ENCODE results near the gene ITIH4.
A peak's percentile ranks its signal among the peaks of the same experiment; 100 is the strongest.

The ITIH4 gene

DNA sequence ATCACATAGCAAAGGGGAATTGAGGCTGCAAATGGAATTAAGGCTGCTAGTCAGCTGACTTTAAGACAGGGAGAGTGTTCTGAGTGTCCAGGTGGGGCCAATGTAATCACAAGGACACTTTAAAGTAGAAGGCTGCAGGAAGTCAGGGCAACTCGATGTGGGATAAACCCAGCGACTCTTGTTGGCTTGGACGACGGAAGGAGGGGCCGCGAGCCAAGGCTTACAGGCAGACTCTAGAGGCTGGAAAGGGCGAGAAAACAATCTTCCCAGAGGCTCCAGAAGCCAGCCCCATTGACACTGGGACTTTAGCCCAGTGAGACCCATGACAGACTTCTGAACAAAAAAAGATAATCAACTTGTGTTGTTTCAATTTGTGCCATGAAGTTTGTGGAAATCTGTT, 17.3 kb upstream of the ITIH4 start:
- no peak for DNase-seq

DNA sequence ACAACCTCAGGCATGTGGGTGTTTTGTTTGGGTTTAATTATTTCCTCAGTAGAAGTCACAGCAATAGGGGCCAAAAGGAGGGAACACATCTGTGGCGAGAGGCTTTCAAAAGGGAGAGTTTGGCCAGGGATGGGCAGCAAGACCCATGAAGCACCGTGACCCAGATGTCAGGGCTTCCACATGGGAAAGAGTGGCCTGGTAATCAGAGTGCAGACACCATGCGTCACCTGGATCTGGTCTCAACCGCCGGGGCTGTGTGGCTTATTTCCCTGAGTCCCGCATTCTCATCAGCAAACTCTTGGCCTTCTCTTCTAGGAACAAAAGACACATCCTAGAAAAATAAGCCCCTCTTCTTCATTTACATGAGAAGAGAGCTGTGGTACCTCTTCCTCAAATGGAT, 16.8 kb upstream of the ITIH4 start:
- no peak for DNase-seq

DNA sequence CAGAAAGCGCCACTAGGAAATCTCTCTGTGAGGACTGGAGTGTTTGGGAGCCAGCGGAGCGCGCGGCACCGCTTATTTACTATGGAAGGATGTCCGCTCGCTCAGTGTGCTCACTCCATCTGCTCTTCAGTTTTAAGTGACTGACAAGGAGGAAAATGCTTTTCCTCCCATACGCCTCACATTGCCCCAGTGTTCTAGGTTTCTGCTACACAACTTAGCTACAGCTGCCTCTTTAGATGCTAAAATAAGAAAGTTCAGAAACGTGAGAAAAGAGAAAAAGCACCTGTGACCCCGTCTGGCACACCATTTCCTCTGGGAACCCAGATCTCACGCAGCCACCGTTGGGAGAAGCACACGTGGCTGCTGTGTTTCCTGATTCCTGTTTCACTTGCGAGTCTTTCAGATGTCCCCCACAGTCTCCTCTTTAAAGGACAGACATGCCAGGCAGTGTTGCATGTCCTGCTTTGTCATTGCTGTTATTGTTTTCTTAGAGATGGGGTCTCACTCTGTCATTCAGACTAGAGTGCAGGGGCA, 16.0 kb upstream of the ITIH4 start:
- no peak for DNase-seq

DNA sequence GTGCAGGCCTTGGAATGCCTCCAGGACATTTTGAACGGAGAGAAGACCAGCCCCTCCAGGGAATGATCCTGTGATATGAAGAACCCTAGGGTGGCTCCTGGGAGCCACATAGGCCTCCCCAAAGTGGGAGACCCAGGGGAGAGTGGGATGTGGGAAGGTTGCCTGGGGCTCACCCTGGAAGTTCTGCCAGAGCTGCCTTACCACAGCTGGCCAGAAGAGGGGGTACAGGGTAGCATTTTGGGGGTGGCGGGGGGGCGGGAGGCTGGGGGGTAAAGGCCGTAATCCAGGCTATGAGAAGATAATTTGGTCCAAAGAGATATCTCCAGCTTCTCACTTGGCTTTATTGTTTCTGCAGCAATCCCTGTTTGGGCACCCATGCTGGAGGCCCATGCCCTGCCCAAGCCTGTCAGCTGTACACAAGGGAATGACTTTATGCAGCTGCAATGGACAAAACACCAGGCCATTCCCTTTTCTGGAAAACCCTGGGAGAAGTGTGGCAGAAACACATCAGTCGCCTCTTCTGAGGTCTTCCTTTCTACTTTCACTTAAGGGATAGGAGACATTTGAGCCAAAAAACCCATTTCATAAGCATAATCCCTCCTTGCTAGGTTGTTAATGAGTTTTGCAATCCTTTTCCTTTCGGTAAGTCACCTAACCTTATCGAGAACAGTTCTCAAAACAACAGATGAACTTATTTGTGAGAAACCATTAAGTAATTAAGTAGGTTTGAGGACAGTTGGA, 15.4 kb upstream of the ITIH4 start:
- DNase-seq = peak; percentile 33

DNA sequence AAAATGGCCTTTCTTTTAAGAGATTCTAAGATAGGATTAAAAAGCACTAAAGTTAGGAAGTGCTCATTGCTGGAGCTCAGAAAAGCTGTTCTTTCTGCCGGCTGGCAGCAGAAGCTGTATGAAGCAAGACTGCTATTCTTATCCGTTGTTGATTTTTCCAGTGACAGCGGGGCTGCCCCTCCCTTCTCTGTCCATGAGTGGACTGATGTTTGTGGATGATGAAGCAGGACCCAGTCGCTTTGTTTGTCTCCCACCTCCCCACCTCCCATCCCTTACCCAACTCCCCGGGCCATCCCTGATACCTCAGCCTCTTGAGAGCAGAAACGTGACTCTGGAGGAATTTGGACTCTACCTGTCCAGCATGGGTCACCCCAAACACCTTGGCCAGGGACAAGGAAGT, 14.7 kb upstream of the ITIH4 start:
- no peak for DNase-seq

DNA sequence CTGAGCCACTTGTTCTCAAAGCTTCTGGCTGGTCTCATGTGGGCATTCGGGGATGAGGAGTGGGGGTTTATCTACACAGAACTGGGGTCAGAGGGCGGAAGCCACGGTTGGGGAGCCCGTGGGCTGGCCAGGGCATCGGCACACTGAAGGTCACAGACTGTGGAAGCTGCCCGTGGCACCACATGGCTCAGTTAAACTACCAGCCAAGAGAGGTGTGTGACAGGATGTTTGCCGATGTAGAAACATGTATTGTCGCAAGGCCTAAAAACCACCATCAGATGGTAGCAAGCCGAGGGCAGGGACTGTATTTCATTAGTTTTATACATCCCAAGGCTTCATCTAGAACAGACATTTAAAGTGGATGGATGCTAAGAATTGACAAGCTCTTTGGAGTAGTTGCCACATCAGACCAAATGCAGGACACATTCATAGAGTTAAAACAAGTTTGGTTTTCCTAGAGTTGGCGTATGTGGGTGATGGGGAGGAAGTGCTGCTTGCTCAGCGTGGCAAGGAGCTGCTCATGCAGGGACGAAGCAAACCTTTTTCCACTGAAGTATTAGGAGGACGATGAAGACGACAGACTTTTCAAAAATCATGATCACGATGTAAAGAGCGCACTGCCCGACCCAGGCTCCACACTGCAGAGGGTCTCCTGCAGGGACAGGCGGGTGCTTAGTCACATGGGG, 14.0 kb upstream of the ITIH4 start:
- DNase-seq = no peak

DNA sequence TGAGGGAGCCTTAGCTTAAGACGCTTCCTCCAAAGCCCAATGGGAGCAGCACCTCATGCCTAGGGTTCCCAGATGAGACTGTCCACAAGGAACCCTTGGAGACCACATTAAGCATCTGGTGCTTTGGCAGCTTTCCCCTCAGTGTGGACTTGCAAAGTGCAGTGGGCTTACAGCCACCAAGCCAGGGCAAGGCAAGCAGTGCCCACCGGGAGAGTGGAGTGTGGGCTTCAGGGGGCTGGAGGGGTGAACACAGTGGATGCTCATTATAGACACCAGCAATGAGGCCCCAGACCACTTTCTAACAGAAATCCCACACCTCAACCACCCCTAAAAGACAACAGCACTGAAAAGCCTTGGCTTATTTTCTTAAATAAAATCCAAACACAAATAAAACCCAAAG, 13.4 kb upstream of the ITIH4 start:
- no peak for DNase-seq

DNA sequence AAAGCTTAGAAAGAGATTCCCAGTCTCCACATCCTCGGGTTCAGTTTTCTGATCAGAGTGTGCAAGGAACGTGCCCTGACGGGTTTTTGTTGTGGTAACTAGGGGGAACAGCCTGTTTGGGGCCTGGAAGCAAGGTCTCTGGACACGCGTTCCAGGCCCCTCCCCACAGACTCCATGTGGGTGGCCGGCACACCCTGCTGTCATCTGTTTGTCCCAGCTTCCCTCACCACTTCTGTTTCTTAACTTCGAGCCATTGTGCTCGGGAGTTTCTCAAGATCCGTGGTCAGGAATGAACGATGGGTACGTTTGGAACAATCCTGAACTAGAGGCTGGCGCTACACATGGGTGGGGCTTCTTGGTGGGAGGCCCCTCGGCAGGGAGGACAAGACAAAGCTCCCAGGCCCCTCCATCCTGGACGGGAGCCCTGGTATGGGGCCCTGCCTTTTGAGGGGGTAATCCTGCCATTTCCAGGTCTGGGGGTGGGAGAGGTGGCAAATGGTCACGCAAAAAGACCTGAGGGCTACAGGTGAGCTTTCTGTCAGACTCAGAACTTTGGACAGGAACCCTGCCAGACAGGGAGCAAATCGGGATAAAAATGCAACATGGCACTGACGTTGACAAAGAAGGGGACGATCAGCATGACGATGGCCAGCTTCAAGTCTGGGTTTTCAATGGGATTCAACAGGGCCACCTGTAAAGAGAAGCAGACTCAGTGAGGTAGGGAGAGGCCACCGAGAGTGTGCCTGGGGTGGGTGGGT, 12.8 kb upstream of the ITIH4 start:
- DNase-seq = no peak

DNA sequence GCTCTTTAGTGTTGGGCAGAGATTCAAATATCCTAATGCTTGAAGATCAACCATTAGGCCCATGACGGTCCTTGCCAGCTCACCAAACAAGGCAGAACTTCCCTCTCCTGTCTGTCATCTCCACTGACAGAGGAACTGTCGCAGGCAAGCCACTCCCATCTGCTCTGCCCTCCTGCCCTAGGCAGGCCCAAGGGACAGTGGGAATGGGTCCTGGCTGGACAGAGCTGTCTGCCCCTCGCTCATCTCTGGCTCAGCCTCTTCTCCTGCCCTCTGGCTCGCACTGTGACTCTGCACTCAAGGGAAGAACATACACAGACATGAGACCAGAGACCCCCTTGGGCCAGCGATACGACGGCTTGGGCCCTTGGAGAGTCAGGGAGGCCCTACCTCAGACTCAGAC, 12.0 kb upstream of the ITIH4 start:
- DNase-seq = no peak

DNA sequence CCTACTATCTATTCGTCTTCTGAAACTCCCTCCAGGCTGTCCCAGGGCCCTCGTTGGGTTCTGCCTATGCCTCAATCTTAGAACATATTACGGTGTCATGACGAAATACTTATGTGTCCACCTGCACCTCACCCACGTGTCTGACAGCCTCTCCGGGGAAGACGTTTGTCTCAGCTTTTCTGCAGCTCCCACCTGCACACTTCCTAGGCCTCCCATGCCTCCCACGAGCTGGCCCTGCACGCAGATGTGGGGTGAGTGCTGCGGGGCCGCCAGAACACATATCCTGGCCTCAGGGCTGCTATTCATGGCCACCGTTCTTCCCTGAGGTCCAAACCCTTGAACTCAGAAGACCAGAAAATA, 11.5 kb upstream of the ITIH4 start:
- no peak for DNase-seq

DNA sequence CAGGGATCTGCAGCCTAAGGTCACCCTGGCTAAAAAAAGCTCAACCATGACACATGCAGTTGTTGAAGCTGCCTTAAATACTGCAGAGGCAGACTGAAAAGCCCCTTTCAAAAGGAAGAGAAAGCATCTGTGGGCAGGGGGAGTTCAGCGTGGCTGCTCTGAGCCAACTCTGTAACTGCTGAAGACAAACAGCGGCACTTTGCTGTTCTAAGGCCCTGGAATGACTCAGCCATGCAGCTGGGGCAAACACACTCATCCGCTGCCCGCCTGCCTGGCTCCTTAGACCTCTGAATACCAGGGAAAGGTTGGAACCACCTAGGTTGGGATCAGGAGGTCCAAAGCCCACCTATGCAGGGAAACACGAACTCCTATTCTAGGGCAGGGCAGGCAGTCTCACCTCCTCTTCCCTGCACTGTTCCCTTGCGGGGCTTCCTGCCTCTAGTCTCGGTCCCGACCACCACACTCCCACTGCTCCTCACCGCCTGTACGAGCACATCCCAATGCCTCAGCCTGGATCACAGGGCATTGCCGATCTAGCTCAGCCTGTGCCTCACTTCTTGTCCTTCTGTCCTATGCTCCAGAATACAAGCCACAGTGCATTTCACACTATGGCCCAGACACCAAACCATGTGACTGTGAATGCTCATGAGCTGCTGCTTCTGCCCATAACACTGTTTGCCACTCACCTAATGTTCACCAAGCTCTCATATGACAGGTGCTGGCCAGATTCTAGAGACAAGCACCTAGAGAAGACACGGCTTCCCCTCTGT, 10.9 kb upstream of the ITIH4 start:
- no peak for DNase-seq

DNA sequence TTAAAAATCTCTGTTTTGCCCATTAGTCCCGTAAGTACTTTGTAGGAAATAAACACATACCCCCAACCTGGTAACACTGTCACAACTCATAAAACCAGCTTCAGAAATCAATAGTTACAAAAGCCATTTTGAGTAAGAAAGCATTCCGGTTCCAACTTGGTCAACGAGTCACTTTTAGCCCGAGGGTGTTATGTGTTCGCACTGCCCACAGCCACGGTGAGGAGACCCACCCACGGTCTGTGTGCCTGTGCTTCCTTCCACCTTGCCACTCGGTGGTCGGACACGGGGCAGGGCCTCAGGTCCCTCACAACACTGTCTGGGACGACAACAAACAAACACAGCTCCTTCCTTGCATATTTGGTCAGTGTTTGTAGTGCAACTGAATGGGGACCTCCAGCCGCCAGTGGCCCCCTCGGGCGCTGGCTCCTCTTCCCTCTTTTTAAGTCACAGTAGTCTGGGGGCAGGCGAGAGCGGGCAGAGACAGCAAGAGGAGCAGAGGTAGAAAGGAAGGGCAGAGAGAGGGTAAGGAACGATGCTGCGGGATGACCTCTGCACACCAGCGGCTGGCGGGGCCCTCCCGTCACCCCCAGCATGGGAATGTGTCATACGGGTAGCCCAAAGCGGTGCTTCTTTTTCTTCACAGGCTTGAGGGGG, 9.5 kb upstream of the ITIH4 start:
- DNase-seq = no peak

DNA sequence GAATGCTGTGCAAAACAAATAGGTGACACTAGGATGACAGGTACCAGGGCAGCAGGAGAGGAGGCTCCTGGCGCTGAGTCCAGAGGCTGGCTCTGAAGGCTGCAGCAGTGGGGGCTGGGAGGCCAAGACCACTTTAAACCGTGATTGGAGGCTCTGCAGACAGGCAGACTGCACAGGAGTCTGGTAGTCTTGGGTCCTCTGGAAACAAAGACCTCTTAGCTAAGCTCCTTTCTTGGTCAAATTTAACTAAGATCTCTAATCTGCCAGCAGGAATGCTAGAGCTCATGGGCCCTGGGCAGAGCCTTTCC, 8.8 kb upstream of the ITIH4 start:
- no peak for DNase-seq

DNA sequence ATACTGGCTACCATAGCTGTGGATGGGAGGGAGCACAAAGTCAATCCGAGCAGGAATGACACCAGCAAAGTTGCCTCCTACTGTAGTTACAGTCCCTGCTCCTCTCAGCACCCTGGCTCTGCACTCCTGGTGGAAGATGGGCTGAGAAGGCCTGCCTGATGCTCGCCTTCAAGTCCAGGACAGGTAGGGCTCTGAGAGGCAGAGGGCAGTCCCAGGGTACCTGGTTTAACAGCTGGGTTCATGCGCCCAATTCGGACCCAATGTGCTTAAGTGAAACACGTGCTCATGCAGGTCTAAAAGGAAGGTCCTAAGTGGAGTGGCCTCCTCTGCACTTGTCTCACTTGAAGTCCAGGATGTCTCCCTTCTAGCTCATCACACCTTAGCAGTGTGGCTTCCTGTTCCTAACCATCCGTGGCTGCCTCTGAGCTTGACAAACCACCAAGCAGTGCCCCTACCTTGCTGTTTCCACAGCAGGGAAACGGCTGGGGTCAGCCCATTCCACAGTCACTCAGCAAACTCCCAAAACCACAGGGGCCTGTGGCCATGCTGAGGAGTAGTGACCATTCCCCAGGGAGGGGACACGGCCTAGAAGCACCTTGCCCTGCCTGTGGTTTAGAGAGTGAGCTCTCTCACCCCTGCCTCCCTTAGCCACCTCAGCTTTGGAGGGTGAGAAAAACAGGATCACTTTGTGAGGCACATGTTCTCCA, 8.2 kb upstream of the ITIH4 start:
- DNase-seq = no peak

DNA sequence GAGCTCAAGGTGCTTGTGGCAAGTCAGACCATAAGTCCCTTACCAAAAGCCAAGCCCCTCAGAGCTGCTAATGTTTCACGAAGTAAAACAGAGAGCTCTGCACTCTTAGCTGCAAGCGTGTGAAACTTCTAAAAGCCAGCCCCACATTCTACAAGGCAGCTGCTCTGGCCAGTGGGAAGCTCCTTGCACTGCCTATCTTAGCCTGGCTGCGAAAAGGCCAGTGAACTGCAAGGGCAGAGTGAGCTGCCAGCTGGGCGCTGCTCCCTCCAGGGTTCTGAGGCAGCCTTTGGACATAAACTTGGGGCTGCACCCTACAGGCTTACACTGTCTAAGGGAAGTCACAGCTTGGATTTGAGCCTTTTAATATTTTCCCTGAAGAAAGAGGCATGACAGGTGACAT, 6.5 kb upstream of the ITIH4 start:
- DNase-seq = no peak

DNA sequence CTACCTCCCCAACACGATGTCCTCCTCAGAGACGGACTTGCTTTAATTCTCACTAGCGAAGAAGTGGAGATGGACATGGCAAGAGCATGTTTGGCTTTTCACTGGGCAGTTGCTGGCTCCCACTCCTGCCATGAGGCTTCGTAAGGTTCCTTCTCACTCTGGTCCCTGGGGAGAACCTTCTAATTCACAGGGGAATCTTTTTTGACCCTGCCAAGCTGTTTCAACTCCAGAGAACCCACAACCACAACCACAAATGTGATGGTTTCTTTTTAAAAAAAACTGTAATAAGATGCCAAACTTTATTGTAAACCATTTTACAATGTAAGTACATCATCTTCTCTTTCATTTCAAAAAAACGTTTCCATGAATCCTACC, 6.0 kb upstream of the ITIH4 start:
- no peak for DNase-seq

DNA sequence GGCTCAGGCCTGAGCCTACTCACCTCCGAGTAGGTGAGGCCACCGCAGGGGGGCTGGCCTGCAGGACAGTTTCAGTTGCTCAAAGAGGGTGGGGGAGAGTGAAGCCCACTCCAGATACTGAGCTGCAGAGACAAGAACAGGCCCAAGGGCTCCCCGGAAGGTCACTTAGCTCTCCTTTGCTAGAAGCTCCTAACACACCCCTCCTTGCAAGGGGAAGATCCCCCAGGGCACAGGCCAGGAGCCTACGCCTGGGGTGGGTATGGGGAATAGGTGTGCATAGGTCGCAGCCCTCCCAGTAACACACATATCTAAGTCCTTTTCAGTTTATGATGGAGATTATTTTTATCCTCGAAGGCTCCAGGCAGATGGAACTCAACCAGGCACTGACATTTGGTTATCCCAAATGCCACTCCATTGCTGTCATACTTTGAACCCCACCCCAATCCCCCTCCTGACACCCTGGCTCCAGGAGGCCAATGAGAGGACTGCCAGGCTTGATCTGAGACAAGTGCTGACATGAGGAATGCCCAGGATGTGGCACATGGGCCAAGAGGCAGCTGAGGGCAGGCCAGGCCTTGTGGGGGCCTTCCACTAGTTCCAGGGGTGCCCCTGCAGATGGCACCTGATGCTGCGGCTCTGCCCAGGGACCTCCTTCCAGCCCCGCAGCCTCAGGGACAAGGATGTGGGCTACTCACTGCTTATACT, 5.4 kb upstream of the ITIH4 start:
- no peak for DNase-seq

DNA sequence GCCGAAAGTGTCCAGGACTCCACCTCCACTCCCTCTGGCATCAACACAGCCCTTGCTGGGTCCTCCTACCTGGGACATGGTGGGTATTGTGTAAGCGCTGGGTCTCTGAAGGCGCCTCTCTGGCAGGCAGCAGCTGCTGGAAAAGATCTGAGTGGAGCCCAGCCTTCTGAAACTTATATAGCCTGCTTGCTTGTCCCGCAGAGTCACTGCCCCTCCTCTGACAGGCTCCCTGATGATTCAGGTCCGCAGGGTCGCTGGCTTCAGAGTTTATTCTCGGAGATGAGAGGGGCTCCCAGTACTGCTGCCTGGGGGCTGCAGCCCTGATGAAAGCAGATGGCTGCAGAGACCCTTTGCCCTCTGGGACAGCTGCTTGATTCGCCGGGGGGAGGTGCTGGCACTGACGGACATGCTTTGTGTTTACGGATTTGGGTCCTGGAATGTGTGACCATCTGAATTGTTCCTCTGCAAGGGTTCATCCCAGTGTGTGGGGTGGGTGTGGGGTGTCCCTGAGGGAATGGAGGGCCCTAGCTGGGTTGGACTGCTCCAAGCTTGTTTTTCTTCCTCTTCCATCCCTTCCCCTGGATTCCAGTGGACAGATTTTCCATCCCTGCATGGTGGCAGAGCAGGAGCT, 4.5 kb upstream of the ITIH4 start, which contains the start of gene MUSTN1:
Gene MUSTN1 (minus strand): TSS at position 149 of the 631 bp plus-strand sequence. CDS start 71 bp downstream, at position 78.
- no peak for DNase-seq

DNA sequence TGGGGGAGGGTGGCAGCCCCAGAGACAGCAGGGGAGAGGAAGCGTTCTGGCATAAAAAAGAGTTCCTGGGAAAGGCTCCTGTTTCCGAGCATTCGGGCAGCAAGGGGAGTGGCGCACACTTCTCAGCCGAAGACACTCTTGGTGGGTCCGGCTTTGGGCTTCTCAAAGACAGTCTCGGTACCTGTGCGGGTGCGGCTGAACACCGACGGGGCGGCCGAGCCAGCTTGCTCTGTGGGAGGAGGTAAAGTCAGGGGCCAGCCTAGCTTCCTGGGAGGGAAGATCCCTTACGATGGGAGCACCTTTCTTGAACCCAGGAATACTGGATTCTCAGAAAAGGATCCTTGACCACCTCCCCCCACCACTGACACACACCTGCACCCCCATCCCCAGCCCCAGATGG, 2.7 kb upstream of the ITIH4 start:
- no peak for DNase-seq

DNA sequence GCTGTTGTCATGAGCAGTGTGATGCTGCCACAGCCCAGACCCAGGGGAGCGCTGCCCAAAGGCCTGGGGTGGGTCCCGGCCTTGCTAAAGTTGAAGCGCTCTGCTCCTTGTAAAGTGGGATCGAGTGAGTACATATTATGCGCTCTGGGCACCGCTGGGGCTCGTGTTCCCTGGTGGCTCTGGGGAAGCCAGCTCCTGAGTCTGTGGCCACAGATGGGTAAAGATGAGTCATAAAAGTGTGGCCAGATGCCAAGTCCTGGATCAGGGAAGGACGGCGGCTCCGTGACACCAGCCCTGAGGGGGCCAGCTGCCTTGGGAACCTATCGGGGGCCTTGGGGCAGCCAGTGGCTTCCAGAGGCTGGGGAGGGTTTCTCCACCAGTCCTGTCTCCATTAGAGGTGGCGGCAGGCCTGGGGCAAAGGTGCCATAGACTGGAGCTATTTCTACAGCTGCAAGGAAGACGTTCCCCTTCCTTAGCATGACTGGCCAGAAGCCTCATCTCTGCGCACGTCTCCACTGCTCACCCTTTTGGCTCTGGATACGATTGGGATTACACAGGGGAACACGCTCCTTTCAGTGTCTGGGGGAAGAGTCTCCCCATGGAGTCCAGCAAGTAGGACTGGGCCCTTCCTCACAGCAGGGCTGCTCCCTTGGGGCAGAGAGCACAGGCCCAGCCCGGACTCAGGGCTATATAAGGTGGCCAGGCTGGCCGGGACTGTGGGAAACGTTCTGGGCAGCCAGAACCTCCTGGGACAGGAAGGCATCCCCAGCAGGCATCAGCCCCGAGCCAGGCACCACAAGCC, 1.2 kb upstream of the ITIH4 start:
- DNase-seq = no peak
